RKO (cell line): ENCODE data around the gene LONP1.

Source experiments
- DNase-seq: peaks from one replicate; pipeline ENCODE4 v3.0.0-alpha.2; 2016; ENCODE audit warnings: low spot score

LONP1 gene

GRCh38 chr19:5648464-5648863, 71.5 kb downstream of the LONP1 start:
- no peak for DNase-seq

GRCh38 chr19:5646703-5647102, 73.2 kb downstream of the LONP1 start:
- no peak for DNase-seq

- DNase-seq: no peak
These were observed 74.5 kb downstream of the LONP1 start for GRCh38 chr19:5645409-5645808.

DNA sequence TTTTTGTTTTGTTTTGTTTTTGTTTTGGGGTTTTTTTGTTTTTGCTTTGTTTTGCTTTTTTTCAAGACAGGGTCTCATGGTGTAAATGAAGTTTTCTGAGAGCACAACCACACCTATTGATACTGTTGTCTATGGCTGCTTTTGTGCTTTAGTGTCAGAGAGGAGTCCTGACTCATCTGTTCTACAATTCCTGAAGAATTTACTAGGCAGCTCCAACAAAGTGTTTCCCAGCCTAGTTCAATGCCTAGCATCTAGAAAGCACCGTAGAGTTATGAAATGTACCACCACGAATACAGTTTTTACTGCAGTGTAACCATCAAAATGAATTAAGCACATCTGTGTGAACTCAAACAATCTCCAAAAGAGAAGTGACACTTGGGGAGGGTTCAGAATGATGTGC, 75.9 kb downstream of the LONP1 start:
- no peak for DNase-seq

GRCh38 chr19:5643060-5643459, 76.9 kb downstream of the LONP1 start:
- DNase-seq: no peak

DNA sequence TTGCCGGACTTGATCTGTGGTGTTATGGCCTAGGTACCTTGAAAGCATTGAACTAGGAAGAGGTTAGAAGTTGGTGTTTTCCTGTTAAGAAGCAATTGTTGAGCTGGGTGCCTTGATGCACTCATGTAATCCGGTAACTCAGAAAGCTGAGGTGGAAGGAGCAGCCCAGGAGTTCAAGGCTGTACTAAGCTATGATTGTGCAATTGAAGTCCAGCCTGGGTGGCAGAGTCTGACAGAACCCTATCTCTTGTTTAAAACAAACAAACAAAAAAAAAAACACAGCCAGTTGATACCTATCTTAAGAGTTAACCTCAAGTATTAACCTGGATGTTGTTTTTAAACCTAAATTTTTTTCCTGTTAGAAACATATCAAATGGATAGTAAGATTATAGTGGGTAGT, 77.7 kb downstream of the LONP1 start:
- no peak for DNase-seq
